Left lung (tissue), 10 donors: ENCODE measurements around the gene OR2L3. TPM values are rescaled to one million over a fixed set of nuclear protein-coding genes. Genes with fewer than 3 reads are reported as not detected.

Experiments
- ATAC-seq: fragments of 200-7000 bp; cut with Tn5 transposase; one replicate; pipeline ENCODE4 v1.9.1; 2020; ENCODE audit warnings: moderate library complexity
- DNase-seq, 4 donors: peaks; one replicate each; pipeline ENCODE4 v3.0.0-alpha.2; 2013 to 2020
- H3K27ac ChIP-seq, 2 donors: fragments of 200-600 bp; sonication (generic) in 1 of 2; one replicate each; pipeline versions ENCODE4 v1.5.0 to v1.8.0; 2020 to 2021
- H3K27me3 ChIP-seq, 2 donors: fragments of 200-600 bp; sonication (generic) in 1 of 2; one replicate each; pipeline versions ENCODE4 v1.5.0 to v1.8.0; 2020 to 2021
- H3K36me3 ChIP-seq, 2 donors: fragments of 200-600 bp; sonication (generic) in 1 of 2; one replicate each; pipeline versions ENCODE4 v1.5.0 to v1.8.0; 2020 to 2021
- H3K4me1 ChIP-seq, 2 donors: fragments of 200-600 bp; one replicate each; pipeline ENCODE4 v1.8.0; 2021
- H3K4me3 ChIP-seq, 2 donors: fragments of 200-600 bp; sonication (generic) in 1 of 2; one replicate each; pipeline versions ENCODE4 v1.5.0 to v1.8.0; 2020 to 2021; ENCODE audit warnings: mild to moderate bottlenecking in 1 of 2
- H3K9me3 ChIP-seq, 2 donors: fragments of 200-600 bp; sonication (generic) in 1 of 2; one replicate each; pipeline versions ENCODE4 v1.5.0 to v1.8.0; 2020 to 2021
- CTCF ChIP-seq, 2 donors: fragments of 200-600 bp; sonication (generic) in 1 of 2; IDR thresholded peaks; one replicate each; pipeline versions ENCODE4 v1.5.0 to v1.8.0; 2021; ENCODE audit warnings: antibody characterized with exemption in 2 of 2
- intact Hi-C, 2 donors: fragments of 100-400 bp; cut with DNase I; formaldehyde crosslinking; loops; one replicate each; pipeline versions ENCODE4 v1.11.2 to v1.14.2; 2022
- polyA plus RNA-seq, 6 donors: library from polyadenylated mRNA; unstranded; fragments of 120-200 nt; gene quantifications; one replicate each; pipeline ENCODE4 v1.2.1, GENCODE V29; 2013; ENCODE audit not compliant: insufficient read length in 6 of 6
- total RNA-seq, 2 donors: library from RNA; stranded (reverse); fragmentation: NEBNext Ultra II Directional; extraction: Animal tissue kit (Norgen Biotek cat#: 25700); gene quantifications; one replicate each; pipeline ENCODE4 v1.2.1, GENCODE V29; 2021
- donor health status: DM: no; HTN: yes; CAD: no.
- donor health status: DM: no; HTN: no; CAD: no.

Gene OR2L3
- total and polyA plus RNA-seq, 8 donors: not detected

GRCh38 chr1:248013229-248013710 is 33.4 kb upstream of the OR2L3 start, which contains the start of gene OR2L5:
OR2L5 (plus strand) TSS chr1:248013660; CDS start chr1:248021948, 8,288 bp downstream.
- H3K4me3 ChIP-seq: no peak within 1 kb of the TSS
- intact Hi-C loops: no loop called here

DNA sequence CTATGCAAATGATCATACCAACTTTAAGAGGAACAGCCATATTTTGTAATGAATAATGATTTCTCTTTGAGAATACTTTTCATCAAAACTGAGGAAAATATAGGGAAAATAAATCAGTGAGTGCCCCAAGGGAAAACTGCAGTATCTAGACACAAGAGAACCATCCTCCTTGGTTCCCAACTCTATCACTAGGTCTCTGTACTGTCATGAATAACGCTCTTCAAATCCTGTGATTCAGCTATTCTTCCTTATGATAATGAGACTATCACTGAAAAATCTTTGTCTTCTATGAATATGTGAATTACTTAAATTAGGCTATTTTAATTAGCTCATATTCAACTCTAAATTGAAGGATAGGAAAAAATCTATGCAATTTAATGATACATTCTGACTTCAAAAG is 30.8 kb upstream of the OR2L3 start:
- DNase-seq (no peak), ATAC-seq (no peak)
- intact Hi-C loops: no loop called here
- Histone ChIP-seq H3K4me1 (no peaks in the 10 kb centered on the region), H3K27me3 (no peaks in the 10 kb centered on the region), H3K9me3 (peaks cover 0 to 16% of the 10 kb centered on the region in 2 donors), H3K27ac (no peak overlapping the region), H3K36me3 (no peaks in the 10 kb centered on the region), H3K4me3 (no peak overlapping the region)
- no peak for TF ChIP-seq CTCF (IDR thresholded peaks at IDR 0.05)

More at GRCh38 chr1:248013229-248013710, 33.4 kb upstream of the OR2L3 start, which contains the start of gene OR2L5:
- Histone ChIP-seq H3K27ac (no peak within 1 kb of the TSS), H3K9me3 (peaks cover 0 to 38% of the 10 kb centered on the region in 2 donors), H3K4me1 (no peaks in the 10 kb centered on the region), H3K36me3 (no peaks in the 10 kb centered on the region), H3K27me3 (no peaks in the 10 kb centered on the region)
- DNase-seq (no peak), ATAC-seq (no peak)
- TF ChIP-seq CTCF (IDR thresholded peaks at IDR 0.05): no peak

GRCh38 chr1:248029770-248030169 is 16.9 kb upstream of the OR2L3 start, which contains the start of gene OR2L2:
OR2L2 (plus strand) TSS chr1:248030070; CDS start chr1:248038268, 8,198 bp downstream.
- Histone ChIP-seq H3K36me3 (no peaks in the 10 kb centered on the region), H3K27me3 (no peaks in the 10 kb centered on the region), H3K9me3 (peaks cover 0 to 34% of the 10 kb centered on the region in 2 donors), H3K27ac (no peak within 1 kb of the TSS), H3K4me1 (no peaks in the 10 kb centered on the region), H3K4me3 (no peak within 1 kb of the TSS)
- DNase-seq (no peak), ATAC-seq (no peak)
- TF ChIP-seq CTCF (IDR thresholded peaks at IDR 0.05): no peak
- intact Hi-C loops: no loop called here

DNA sequence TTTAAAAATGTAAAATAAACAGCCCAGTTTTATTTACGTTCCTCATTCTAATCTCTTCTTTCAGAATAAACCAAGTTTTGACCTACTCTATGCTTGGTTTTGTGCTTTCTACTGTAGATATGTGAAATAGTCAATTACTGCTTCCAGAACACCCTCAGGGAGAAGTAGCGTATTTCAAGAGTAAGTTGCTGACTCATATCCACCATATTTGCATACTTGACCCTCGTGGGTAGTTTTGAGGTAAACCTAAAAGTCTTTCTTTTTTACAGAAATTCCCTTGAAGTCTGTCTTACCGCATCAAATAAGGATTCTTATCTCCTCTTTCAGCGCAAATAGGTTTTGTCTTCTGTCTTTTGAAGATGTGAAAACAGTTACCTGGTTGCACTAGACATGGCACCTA is 1.4 kb upstream of the OR2L3 start:
- H3K9me3 ChIP-seq: peaks cover 0 to 3% of the 10 kb centered on the region in 2 donors
- no peak overlapping the region for H3K4me3 ChIP-seq
- no peaks in the 10 kb centered on the region for H3K27me3 ChIP-seq
- no peak for TF ChIP-seq CTCF (IDR thresholded peaks at IDR 0.05)
- DNase-seq (no peak), ATAC-seq (no peak)
- intact Hi-C loops: no loop called here
- no peaks in the 10 kb centered on the region for H3K4me1 ChIP-seq
- no peak overlapping the region for H3K27ac ChIP-seq
- H3K36me3 ChIP-seq: no peaks in the 10 kb centered on the region

- ATAC-seq: no peak
- Histone ChIP-seq H3K4me3 (no peak overlapping the region), H3K27ac (no peak overlapping the region), H3K27me3 (no peaks in the 10 kb centered on the region), H3K4me1 (no peaks in the 10 kb centered on the region), H3K36me3 (no peaks in the 10 kb centered on the region), H3K9me3 (peaks cover 0 to 4% of the 10 kb centered on the region in 2 donors)
- no peak for DNase-seq
- intact Hi-C loops: no loop called here
- no peak for TF ChIP-seq CTCF (IDR thresholded peaks at IDR 0.05)
These were observed 372 bp downstream of the OR2L3 start for GRCh38 chr1:248047008-248047407.
